Sigmoid colon (tissue), 4 donors: ENCODE results near the gene ACTN1.

Experiments used
- EP300 ChIP-seq, 4 donors: sonication (generic); formaldehyde crosslinking; IDR thresholded peaks; one replicate each; pipeline ENCODE4 v1.6.1; 2017; ENCODE audit warnings: antibody characterized with exemption in 4 of 4
- POLR2A ChIP-seq, 2 donors: fragments of 450-650 bp; IDR thresholded peaks; one replicate each; pipeline ENCODE4 v1.6.1; 2016; ENCODE audit warnings: antibody characterized with exemption in 2 of 2, mild to moderate bottlenecking in 2 of 2, moderate library complexity in 2 of 2
- POLR2AphosphoS5 ChIP-seq, 4 donors: sonication (generic); formaldehyde crosslinking; IDR thresholded peaks; one replicate each; pipeline ENCODE4 v1.6.1; 2017; ENCODE audit warnings: antibody characterized with exemption in 4 of 4
- TF ChIP-seq, protein P1 (sequence below), 4 experiments: fragments of 450-650 bp in 3 of 4; fragments of 200-600 bp in 1 of 4; IDR thresholded peaks; one replicate each; pipeline ENCODE4 v1.5.1; 2016 to 2019; ENCODE audit warnings: antibody characterized with exemption in 4 of 4, mild to moderate bottlenecking in 3 of 4, moderate library complexity in 2 of 4

DNA sequence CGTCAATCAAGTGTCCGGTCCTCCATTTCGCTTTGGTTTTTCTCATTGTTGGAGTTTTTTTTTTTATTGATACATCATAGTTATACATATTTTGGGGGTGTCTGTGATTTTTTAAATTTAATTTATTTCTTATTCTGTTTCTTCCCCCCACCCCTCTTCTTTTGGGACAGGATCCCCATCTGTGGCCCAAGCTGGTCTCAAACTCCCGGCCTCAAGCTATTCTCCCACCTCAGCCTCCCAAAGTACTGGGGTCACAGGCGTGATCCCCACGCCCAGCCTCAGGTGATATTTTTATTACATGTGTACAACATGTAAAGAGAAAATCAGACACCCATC, 134.9 kb downstream of the ACTN1 start:
- no peak for TF ChIP-seq EP300 (IDR thresholded peaks at IDR 0.05)
- TF ChIP-seq POLR2A (IDR thresholded peaks at IDR 0.05): no peak
- TF ChIP-seq, protein P1, sequence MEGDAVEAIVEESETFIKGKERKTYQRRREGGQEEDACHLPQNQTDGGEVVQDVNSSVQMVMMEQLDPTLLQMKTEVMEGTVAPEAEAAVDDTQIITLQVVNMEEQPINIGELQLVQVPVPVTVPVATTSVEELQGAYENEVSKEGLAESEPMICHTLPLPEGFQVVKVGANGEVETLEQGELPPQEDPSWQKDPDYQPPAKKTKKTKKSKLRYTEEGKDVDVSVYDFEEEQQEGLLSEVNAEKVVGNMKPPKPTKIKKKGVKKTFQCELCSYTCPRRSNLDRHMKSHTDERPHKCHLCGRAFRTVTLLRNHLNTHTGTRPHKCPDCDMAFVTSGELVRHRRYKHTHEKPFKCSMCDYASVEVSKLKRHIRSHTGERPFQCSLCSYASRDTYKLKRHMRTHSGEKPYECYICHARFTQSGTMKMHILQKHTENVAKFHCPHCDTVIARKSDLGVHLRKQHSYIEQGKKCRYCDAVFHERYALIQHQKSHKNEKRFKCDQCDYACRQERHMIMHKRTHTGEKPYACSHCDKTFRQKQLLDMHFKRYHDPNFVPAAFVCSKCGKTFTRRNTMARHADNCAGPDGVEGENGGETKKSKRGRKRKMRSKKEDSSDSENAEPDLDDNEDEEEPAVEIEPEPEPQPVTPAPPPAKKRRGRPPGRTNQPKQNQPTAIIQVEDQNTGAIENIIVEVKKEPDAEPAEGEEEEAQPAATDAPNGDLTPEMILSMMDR (IDR thresholded peaks at IDR 0.05): no peak
- TF ChIP-seq POLR2AphosphoS5 (IDR thresholded peaks at IDR 0.05): no peak
